Dedifferentiated amniotic fluid mesenchymal stem cell (primary cell): ENCODE measurements around the gene FAM167B.

ENCODE experiments used
- DNase-seq: peaks from one replicate; pipeline ENCODE4 v3.0.0-alpha.2; 2016; ENCODE audit errors: extremely low spot score

Gene FAM167B

DNA sequence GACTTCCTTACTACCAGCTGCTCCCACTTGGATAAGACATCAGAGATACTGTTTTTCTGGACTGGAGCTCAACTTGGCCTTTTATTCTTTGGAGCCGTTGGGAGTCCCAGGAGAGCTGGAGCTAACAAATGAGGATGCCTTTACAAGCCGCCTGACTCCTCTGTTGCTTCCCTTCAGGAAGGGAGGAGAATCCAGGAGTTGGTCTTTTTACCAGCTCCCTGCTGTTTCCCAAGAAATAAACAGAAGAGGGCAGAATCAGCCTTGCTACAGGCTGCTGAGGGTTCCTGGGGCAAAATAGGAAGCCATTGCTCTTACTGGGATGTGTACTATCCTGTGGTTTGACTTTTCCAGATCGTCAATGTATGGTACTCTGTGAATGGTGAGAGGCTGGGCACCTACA is 23.3 kb upstream of the FAM167B start:
- DNase-seq = no peak

DNA sequence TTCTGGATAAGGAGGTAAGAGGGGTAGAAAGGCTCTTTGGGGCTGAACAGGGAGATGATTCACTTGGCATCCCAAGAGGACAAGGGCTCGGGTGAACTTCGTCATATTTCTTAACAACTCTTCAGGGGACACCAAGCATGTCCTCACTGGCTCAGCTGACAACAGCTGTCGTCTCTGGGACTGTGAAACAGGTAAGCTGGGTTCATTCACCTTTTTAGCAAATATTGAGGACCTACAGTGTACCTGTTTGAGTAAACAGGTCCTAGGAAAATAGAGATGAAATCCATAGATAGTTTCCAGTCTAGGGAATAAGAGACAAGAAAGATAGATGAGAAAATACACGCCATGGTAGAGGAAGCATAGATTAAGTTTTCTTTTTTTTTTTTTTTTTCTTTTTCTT is 22.7 kb upstream of the FAM167B start:
- DNase-seq = no peak

DNA sequence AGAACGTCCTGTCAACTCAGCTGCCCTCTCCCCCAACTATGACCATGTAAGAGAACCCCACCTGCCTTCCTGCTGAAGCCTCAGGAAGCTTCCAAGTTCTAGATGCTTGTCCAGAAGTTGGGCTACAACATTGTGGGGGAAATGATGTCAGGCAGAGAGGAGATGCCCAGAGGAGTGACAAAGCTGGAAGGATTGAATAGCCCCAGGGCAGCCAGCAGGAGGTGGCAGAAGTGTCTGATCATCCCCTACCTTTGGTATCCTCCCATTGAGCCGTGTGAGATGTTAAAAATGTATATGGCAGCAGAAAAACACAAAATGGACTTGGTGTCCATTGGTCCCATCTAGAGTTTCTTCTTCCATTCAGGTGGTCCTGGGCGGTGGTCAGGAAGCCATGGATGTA is 18.3 kb upstream of the FAM167B start:
- no peak for DNase-seq

DNA sequence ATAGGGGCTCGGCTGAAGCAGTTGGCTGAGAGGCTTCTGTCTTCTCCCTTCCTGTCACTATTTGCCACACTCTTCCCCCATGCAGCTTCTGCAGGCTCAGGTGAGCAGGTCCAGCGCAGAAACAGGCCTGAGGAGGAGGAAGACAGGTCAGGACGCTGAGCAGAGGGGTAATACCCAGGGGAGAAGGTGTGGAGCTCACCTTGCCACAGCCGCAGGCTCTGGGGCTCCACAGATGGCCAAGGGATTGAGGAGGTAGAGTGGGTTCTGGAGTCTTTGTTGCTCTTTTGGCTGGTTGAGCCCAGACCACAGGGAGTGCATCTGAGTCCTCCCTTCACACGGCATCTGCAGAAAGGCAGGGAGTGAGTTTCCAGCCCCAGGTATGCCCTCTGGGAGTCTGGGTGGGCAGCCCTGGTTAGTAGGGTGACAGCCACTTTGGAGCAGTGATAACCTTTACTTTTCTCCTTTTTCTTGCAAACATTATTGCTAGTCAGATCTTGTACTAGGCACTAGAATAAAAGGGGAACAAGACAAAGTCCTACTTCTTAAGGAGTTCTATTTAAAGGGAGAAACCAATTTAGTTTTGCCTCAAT is 15.1 kb upstream of the FAM167B start:
- DNase-seq = no peak

DNA sequence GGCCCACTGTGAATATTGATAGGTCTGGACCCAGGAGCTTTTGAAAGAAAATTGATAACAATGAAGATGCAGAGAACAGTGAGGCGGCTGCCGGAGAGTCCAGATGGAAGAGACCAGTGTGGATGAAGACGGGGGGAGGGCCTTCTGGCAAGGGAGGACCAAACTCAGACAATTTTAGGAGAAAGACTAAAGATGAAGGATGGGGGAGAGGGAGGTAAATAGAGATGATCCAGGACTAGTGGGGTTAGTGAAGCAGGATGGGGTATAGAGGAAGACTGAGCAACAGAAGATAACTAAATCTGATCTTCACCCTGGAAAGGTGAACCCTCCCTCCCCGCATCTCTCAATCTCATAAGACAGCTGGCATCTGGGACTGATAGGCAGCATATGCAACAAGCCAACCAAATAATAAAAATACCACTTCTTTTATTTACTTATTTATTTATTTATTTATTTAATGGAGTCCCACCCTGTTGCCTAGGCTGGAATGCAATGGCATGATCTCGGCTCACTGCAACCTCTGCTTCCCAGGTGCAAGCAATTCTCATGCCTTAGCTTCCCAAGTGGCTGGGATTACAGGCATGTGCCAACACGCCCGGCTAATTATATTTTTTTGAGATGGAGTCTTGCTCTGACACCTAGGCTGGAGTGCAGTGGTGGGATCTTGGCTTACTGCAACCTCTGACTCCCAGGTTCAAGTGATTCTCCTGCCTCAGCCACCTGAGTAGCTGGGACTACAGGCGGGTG is 14.3 kb upstream of the FAM167B start:
- DNase-seq = no peak

DNA sequence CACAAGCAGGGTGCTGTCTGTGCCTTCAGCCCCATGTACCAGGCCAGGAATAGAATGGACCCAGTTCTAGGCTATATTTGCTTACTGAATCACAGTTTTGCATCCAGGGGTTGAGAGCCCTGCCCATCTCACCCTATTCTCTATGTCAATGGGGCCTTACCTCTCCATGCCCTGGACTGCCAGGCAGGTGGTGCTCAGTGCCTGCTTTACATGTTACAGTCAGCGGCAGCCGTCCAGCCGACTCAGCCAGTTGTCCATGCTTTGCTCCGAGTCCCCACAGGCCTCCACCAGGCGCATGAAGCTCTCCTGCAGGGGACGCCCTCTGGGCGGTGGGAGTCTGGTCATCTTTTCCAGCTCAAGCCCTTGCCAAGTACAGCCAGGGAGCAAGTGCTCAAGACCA is 12.2 kb upstream of the FAM167B start:
- DNase-seq = no peak

DNA sequence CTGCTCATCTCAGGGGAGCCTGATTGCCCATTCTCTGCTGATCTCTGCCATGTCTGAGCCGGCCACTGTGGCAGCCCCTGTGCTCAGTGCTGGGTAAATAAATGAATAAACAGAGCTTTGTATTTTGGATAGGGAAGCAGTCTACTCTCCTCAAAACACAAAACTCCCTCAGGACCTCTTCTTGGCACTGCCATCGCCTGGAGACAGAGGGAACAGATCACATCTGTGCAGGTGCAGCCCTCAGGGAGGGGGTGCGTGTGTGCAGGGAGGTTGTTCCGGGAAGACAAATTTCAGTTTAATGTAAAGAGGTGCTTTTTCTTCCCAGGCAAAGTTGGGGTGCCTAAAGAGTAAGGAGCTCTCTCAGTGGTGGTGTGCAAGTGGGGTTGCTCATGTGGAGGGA is 7.7 kb upstream of the FAM167B start:
- DNase-seq = no peak

DNA sequence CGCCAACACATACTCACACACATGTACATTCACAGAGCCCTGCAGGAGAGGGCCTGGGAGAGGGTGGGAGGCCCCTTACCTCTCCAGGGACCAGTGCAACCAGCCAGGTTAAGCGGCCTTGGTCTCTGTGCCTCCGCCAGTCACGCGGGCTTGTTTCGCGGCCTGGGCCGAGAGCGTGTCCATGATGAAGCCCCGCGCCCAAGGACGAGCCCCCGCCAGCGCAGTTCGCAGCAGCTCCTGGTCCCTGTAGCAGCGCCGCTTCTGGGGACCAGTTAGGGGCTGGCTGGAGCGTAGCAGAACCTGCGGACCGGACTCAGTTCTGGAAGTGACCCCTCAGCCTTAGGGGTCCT is 7.3 kb upstream of the FAM167B start:
- DNase-seq = no peak

DNA sequence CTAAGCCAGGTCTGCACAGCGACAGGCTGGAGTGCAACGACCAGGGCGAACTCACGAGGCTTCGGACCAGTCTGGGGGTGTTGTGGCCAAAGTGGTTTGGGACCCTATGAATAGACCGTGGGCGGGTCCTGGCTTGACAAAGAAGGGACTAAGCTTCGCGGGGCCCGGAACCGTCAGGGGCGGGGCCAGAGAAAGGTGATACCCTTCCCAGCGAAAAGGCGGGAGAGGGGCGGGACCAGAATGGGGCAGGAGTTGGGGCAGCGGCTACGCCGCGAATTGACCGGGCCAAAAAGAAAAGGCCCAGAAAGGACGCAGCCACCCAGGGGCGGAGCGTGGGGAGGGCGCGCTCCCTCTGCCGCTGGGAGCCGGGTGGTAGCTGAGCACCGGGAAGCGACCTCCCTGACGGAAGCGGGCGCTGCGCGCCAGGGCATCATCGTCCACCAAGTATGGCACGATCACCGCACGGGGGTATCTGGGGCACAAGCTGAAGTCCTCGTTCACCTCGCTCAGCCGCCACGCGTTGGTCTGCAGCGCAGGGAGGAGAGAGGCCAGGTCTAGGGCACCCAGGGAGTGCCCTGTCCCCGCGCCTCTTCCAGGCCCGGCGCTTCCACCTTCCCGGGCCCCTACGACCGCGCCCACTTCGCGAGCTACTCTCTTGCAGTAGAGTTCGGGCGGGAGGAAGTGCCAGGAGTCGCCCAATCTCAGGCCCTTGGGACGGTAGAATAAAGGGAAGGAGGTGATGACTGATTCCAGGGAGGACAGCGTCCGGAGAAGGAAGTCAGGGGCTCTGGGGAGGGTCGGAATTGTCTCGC is 6.7 kb upstream of the FAM167B start:
- DNase-seq = peak; percentile 24

DNA sequence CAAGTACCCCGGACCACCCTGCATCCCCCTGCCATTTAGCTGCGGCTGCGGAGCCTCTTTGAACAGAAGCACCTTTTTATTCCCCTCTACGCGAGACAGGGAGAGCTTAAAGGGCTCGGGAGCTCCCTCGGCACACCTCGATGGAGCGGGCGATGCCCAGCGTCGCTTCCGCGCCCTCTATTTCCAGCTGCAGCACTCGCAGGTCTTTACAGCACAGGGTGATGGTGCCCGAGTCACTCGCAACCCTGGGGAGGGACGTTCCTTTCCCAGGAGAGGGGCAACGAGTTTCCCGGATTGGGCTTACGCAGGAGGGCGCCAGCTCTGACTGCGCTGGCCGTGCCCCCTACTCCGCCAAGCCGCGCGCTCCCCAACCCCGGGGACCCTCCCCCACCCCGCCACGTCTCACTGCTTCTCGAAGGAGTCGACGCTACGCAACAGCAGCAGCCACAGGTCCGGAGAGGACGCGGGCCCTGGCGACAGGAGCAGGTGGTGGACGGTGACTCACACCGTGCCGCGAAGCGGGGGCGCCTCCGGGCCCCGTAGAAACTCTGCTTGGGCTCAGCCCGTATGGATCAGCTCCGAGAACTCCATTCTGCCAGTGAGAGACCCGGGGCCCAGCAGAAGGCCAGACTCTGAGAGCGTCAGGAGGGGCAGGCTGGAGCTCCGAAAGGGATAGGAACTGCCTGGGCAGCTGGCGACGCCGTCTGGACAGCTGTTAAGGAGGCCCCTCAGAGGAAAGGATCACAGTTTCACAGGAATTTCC is 5.8 kb upstream of the FAM167B start:
- DNase-seq = no peak

DNA sequence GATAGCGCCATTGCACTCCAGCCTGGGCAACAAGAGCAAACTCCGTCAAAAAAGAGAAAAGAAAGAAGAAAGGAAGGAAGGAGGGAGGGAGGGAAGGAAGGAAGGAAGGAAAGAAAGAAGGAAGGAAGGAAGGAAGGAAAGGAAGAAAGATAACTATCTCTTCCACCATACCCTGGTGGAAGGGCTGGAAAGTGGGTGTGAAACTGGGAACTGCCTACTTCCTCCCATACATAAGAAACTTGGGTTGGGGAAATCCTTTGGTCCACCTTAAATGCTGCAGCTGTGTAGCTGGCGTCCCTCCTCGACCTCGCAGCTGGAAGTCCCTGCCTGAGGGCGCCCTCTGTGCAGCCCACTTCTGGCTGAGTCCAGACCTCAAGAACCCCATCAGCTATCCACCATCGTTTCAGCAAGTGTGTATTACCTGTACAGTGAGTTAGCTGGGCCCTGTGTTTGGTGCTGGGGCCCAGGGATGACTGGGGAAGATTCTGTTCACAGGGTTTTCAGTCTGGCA is 4.6 kb upstream of the FAM167B start:
- DNase-seq = no peak

DNA sequence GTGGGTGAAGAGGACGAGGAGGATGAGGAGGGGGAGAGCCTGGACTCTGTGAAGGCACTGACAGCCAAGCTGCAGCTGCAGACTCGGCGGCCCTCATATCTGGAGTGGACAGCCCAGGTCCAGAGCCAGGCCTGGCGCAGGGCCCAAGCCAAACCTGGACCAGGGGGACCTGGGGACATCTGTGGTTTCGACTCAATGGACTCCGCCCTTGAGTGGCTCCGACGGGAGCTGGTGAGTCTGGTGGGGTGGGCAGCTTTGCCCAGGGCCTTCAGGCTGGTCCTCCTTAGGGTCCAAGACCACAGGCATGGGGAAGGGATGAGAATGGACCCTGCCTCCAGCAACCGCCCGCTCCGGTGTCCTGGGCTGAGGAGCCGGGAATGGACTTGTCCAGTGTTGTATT is 430 bp downstream of the FAM167B start:
- DNase-seq = no peak

DNA sequence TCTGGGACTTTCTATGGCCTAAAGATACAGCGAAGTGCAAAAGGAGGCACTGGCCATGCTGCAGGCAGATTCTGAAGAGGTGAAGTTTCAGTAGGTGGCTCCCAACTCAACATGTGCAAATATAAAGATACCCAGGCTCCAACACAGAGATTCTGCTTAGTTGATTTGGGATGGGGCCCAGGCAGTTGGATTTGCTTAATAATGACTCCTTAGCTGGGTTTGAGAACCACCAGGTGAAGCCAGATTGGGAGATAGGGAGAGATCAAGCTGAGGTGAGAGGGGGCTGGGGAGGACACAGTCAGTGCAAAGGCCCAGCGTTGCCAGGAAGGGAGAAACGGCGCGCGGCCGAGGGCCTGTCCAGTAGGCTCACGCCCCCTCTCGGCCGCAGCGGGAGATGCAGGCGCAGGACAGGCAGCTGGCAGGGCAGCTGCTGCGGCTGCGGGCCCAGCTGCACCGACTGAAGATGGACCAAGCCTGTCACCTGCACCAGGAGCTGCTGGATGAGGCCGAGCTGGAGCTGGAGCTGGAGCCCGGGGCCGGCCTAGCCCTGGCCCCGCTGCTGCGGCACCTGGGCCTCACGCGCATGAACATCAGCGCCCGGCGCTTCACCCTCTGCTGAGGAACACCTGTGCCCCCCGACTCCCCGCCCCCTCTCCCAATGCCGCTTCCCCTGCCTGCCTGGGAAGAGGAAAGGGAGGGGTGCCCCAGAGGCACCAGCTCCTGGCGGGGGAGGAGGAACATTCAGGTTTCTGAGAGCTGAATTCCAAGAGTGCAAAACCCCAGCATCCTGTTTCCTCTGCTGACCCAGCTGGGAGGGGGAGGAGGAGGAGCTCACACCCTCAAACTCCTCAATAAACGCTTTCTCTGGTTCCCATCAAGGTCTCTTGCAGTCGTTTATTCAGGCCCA is 1.2 kb downstream of the FAM167B start:
- no peak for DNase-seq

DNA sequence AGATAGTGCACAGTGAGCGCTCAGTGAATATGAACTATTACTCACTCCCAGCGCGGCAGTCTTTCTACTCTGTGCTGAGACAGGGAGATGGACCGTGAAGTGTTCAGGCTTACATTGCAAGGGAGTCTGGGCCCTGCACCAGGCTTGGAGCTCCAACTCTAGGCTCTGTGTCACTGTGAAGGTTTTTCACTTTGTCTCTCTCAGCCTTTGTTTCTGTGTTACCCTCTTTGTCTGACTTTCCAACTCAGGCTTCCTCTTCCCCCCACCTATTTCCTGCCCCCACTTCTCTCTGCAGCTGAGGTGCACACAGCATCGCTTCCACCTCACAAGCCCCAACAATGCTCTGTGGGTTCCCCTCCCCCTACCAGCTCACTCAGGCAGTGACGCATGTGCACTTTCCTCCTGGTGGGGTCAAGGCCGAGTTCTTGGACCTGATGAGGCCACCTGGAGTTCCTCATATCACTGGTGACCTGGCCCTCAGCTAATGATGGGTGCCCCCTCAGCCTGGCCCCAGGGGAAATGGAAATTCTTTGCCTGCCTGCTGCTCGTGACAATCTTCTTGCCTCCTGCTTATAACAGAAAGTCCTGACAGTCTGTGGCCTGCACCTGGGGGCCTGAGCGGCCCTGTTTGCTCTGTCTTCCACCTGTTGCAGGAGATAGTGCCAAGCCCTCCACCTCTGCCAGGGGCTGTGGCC is 3.0 kb downstream of the FAM167B start:
- DNase-seq = no peak

DNA sequence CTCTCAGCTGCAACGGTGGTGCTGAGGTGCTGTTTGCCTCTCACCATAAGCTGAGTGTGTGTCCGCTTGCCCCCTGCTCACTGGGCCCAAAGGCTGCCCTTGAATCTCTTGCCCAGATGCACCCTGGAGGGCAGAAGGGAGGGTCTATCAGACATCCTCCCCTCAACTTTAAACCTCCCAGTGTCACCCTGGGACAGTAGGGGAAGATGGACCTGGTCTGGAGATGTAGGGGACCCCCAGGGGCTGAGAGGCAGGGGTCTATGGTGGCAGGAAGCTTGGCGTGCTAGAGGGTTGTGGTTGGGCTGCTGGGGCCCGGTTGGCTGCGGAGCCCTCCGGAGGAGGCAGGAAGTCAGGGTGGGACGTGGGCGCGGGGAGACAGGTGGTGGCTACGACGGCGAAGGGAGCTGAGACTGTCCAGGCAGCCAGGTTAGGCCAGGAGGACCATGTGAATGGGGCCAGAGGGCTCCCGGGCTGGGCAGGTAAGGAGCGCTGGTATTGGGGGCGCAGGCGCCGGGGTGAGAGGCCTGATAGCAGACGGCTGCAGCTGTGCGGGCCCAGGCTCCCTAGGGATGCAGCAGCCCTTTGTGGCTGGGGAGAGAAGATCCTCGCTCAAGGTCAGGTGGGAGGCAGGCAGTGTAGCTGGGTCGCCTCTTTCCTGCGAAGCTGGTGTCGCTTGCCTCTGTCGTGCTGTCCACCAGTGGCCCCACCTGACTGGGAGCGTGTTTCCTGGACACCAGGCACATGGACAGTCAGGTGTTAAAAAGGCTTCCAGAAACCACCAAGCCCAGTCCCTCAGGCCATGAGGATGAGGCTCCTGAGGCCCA is 4.1 kb downstream of the FAM167B start, which contains the start of gene LCK:
Gene LCK, plus strand, starts transcription at position 373 of the 824 bp plus-strand sequence. CDS start 23,065 bp downstream, outside the sequence.
- no peak for DNase-seq

DNA sequence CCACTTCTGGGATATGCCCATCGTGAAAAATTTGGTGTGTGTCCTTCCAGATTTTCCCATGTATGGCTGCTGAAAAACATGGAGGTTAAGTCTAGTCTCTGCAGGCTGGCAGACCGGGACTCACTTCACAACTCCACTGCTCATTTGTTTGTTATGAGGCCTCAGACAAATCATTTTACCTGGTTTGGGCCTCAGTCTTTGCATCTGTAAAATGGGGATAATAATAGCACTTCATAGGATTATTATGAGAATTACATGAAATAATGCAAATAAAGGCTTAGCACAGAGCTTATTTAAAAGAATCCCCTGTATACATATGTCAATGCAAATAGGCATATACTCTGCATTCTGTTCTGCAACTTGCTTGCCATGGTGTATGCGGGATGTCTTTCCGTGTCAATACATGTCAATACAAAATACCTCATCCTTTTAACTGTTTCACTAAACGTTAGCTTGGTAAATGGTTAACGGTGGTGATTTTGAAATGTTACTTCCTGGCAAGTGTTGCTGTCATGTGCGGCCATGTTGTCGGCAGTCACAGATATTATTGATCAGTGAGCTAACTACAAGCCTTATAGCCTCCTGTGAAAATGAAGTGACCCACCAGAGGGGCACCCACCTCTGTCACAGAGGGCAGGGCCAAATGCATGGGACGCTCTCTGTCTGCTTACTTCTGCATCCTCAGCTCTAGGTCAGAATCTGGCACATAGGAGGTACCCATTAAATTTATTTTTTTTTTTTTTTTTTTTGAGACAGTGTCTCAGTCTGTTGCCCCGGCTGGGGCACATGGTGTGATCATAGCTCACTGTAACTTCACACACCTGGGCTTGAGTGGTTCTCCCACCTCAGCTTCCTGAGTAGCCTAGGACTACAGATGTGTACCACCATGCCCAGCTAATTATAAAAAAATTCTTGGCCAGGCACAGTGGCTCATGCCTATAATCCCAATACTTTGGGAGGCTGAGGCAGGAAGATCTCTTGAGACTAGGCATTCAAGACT is 8.3 kb downstream of the FAM167B start:
- DNase-seq = no peak

DNA sequence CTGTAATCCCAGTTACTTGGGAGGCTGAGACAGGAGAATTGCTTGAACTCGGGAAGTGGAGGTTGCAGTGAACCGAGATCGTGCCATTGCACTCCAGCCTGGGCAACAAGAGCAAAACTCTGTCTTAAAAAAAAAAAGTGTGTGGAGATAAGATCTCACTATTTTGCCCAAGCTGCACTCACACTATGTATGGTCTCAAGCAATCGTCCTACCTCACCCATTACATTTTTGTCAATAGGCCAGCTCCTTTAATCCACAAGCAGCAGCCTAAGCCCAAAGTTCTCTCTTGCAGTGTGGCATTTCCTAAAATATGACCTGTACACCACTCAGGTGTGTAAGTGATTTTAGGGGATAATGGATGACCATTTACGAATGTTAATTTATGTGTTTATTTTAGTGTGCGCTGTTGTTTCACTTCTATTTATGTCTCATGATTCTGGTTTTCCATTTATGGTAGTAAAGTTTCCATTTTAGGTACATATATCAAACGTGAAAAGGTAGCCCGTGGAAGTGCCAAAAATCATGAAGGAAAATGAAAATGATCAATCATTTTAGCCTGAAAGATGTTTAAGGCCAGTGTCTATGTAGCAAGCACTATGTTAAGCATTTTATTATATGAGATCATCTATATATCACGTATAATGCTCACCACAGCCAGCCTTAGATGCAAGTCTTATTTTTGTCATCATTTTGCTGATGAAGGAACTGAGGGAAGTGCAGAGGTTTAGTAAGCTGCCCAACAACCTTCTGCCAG is 9.6 kb downstream of the FAM167B start:
- no peak for DNase-seq

DNA sequence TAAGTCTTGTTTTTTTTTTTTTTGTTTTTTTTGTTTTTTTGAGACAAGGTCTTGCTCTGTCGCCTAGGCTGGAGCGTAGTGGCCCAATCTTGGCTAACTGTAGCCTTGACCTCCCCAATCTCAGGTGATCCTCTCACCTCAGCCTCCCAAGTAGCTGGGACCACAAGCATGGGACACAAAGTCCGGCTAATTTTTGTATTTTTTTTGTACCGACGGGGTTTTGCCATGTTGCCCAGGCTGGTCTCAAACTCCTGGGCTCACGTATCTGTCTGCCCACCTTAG is 10.1 kb downstream of the FAM167B start:
- DNase-seq = no peak
